HG03066 (cell line): Measurements from ENCODE around the gene CRIP2.

Source experiments
- ATAC-seq: cut with Tn5 transposase; IDR thresholded peaks from one replicate; pipeline ENCODE4 v1.9.1; 2021; ENCODE audit warnings: low read depth; ENCODE audit not compliant: unreplicated experiment

Gene CRIP2

DNA sequence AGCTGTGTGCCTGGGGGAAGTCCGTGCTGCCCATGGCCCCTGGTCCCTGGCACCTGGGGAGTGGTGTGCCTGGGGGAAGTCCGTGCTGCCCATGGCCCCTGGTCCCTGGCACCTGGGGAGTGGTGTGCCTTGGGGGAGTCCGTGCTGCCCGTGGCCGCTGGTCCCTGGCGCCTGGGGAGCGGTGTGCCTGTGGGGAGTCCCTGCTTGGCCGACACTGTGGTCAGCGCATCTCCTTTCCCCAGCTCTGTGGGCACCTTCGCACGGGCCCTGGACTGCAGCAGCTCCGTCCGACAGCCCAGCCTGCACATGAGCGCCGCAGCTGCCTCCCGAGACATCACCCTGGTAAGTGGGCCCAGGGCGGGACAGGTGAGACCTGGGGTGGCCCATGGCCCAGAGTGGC is 14.5 kb upstream of the CRIP2 start:
- ATAC-seq: no peak

DNA sequence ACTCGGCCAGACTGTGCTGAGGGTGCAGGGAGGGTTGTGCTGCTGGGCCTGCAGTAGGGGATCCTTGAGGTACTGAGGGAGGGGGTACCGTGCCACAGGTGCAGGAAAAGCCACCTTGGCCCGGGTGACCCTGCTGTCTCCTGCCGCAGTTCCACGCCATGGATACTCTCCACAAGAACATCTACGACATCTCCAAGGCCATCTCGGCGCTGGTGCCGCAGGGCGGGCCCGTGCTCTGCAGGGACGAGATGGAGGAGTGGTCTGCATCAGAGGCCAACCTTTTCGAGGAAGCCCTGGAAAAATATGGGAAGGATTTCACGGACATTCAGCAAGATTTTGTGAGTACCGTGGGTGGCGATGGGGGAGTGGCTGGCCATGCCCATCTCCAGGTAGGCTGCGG is 14.0 kb upstream of the CRIP2 start:
- ATAC-seq: no peak

DNA sequence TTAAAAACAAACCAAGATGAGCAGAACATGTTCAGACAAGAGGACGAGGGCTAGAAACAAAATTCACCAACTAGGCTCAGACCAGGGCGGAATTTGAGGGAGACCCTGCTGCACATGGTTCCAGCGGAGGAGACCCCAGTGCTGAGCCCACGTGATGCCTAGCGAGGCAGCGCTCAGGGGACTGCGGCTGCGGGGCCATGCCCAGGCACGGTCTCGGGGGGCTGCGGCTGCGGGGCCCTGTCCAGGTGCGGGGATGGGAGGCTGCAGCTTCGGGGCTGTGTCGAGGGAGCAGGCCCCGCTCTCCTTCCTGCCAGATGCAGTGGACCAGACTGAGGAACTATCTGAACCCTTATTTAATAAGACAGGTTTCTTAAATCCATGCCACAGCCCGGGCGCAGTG is 12.7 kb upstream of the CRIP2 start:
- ATAC-seq: no peak

DNA sequence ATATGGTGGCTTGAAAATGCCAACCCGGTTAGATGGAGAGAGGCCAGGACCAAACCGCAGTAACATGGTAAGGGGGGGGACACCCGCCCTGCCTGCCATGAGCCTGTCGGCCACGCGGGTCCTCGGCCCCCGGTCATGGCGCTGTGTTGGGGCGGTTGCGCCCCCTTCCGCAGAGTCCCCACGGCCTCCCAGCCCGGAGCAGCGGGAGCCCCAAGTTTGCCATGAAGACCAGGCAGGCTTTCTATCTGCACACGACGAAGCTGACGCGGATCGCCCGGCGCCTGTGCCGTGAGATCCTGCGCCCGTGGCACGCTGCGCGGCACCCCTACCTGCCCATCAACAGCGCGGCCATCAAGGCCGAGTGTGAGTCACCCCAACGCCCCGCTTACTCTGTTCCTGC is 10.1 kb upstream of the CRIP2 start:
- ATAC-seq: no peak

DNA sequence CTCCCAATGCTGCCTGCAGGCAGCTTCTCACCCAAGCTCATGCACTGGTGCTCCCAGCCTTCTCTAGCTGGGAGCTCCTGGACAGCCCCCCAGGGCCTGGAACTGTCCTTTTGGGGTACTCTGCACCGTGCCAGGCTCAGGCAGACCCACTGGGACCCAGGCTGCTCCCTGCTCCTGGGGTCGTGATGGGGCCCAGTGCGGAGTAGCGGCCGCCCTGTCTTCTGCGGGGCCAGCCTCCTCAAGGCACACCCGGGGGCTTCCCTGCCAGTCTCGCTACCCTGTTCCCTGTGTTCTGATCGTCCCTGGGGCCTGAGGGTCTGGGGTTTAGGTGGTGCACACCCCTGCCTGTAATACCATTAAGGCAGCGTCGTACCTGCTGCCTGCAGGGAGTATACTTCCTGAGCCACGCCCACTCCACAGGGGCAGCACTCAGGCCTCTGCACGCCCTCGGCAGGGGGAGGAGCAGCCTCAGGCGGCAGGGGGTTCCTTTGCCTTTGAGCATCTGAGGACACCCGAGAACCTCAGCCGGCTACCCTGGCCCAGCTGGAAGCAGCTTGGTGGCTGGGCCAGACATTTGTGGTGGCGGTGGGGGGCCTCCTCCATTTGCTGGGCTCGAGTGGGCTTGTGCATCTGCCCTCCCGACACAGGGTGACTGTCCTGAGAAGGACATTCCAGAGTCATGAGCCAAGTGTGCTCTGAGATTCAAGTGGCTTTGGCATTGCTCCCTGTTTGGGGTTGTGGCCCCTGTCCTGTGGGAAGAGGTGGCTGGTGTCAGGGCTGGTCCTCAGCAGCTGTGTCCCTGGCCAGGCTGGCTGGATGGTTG is 9.2 kb upstream of the CRIP2 start:
- no peak for ATAC-seq

DNA sequence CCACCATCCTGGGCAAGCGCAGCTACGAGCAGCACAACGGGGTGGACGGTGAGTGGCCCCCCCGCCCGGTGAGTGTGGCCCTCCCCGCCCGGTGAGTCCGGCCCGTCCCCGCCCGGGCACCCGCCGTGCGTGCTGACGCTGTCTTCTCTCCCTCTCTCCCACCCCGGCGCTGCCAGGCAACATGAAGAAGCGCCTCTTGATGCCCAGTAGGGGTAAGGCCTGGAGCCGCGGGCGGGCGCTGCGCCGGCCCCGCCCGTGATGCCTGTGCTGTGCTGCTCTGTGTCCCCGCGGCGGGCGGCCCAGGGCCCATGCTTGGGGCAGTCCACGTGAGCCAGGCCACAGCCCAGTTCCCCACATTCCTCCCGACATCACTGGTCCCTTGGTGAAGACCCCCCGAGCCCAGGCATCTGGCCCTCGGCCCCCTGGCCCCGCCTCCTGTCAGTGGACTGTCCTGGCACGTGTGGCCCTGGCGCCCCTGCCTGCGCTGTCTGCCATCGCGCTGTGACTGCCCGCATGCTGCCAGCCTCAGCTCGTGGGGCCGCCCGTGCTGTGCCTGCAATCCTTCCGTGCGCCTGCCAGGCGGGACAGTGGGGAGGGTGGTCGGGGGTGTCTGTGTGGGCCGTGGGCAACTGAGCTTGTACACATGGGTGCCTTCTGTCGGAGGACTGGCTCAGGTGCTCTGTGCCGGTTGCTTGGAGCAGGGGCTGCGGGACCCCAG is 7.9 kb upstream of the CRIP2 start:
- ATAC-seq: no peak

DNA sequence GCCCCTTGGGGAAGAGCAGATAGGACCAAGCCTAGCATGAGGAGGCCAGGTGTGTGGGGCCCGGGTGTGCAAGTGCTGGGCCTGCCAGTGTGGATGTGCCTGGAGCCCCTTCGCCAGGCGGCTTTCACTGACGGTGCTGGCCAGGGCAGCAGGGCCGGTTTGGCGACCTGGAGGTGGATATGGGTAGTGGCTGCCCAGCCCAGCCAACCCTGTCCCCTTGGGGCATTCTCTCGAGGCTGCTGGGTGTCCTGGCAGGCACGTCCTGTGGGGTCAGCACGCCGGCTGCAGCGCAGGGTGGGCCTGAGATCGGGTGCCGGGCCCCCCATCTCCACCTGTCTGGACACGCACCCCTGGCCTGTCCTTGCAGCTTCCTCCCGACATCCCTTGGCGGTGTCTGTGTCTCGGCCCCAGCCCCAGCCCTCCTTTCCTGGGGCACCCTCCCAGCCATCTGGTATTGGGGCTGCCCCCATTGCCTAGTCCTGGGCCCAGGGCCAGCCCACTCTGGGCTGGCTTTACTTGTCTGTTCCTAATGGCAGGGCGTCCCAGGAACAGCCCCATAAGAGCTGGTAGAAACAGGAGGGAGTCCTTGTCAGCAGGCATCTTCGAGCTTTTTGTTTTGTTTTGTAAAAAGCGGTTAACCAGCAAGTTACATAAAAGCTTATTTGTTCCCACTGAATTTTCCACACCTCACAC is 7.2 kb upstream of the CRIP2 start:
- ATAC-seq: no peak

DNA sequence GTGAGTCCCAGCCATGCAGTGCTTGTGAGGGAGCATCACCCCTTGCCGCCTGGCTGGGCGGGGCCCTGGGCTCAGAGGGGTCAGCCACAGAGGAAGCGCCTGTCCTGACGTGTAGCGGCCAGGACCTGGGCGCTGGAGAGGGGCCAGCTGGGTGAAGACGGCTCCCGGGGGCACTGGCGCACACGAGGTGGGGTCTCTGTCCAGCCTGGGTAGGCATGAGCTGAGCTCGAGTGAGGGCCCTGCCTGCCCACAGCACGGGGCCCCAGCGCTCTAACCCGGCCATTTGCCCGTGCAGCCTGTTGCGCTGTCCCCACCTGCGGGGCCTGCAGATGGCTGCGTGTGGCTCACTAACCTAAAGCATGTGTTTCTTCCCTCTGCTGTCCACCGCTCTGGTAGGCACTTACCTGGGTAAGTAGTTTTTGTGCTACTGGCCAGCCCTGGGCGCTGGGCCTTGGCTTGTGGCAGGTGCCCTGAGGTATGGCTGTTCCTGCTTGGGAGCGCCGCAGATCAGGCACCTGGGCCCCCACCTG is 6.6 kb upstream of the CRIP2 start:
- no peak for ATAC-seq

DNA sequence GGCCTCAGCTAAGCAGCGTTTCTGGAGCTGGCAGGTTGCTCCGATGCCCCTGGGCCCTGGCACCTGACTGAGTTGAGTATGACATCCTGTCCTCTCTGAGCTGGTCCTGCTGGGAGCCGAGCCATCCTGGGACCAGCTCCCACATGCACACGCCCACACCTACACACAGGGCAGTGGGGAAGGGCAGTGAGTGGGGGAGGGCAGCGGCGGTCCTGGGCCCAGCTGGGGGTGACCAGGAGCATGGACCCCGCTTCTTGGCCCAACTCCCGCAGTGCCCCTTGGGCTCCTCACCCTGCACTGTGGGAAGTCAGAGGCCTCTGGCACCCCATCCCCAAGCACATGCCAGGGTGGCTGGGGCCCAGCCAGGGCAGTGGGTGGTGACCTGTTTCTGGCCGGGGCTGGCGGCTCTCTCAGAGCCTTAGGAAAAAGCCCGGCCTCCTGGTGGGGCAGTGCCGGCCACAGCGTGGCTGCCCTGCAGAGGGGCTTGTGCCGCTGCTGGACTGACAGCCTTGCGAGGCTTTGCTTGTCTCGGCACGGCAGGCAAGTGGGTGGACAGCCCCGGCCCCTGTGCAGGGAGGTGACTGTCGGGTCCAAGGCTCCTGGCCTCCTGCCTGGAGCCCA is 5.9 kb upstream of the CRIP2 start:
- ATAC-seq: no peak

DNA sequence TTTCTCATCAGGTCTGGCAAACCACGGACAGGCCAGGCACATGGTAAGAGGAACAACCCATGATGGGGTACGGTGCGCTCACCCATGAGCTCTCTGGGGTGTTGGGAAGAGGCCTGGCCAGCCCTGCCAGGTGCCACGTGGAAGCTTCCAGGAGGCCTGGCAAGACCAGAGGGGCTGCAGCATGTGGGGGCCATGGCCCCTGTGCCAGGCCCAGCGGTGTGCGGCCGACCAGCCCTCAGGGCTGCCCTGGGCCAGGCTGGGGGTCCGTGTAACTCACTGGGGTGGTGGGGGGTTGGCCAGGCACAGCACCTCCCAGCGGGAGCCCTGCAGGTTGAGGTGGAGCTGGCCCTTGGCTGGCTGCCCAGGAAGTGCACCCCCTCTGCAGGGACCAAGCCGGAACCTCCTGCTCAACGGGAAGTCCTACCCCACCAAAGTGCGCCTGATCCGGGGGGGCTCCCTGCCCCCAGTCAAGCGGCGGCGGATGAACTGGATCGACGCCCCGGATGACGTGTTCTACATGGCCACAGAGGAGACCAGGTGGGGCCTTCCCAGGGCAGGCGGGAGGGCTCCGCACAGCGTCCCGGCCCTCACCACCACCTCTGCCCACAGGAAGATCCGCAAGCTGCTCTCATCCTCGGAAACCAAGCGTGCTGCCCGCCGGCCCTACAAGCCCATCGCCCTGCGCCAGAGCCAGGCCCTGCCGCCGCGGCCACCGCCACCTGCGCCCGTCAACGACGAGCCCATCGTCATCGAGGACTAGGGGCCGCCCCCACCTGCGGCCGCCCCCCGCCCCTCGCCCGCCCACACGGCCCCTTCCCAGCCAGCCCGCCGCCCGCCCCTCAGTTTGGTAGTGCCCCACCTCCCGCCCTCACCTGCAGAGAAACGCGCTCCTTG is 4.9 kb upstream of the CRIP2 start:
- no peak for ATAC-seq

DNA sequence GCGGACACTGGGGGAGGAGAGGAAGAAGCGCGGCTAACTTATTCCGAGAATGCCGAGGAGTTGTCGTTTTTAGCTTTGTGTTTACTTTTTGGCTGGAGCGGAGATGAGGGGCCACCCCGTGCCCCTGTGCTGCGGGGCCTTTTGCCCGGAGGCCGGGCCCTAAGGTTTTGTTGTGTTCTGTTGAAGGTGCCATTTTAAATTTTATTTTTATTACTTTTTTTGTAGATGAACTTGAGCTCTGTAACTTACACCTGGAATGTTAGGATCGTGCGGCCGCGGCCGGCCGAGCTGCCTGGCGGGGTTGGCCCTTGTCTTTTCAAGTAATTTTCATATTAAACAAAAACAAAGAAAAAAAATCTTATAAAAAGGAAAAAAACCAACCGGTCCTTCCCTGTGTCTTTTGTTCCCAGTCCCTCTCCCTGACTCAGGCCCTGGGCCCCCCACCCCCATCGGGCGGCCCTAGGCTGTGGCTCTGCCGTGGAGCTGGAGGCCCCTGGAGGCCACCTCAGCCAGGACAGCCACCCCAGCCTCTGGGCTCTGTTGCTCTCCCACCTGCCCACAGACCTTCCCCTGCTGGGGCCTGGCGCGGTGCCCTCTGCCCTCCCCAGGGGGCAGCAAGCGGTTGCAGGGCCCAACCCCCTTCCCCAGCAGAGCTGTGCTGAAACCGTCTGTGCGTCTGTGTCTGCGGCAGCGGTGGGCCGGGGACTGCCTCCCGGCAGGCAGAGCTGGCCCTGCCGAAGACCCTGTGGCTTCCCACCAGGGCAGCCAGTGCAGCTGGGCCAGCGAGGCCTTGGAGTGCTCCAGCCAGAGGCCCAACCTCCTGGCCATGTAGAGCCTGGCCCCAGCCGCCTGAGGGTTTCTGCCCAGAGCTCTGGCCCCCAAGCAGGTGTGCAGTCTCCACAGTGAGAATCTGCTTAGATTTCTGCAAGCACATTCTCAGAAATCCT is 4.0 kb upstream of the CRIP2 start:
- no peak for ATAC-seq

DNA sequence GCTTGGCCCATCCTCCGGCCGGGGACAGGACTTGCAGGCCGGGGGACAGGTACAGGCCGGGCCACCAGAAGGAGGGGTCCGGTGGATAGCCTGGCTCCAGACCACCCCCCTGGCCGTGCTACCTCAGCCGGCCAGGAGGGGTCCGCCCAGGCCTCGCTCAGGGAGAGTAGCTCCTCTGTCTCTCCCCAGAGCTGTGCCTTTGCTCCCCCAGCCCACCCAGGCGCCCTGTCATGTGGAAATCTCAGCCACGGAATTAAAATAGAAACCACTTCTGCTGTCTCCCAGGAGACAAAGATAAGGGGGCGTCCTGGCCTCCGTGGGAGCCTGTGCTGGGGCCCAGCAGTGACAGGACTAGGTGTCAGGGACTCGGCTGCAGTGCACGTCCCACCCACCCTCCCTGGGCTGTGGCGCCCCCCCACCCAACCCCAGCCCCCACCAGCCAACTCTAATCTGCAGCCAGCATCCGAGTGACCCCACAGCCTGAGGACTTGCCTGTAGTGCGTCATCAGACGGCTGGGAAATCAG is 3.3 kb upstream of the CRIP2 start:
- no peak for ATAC-seq

DNA sequence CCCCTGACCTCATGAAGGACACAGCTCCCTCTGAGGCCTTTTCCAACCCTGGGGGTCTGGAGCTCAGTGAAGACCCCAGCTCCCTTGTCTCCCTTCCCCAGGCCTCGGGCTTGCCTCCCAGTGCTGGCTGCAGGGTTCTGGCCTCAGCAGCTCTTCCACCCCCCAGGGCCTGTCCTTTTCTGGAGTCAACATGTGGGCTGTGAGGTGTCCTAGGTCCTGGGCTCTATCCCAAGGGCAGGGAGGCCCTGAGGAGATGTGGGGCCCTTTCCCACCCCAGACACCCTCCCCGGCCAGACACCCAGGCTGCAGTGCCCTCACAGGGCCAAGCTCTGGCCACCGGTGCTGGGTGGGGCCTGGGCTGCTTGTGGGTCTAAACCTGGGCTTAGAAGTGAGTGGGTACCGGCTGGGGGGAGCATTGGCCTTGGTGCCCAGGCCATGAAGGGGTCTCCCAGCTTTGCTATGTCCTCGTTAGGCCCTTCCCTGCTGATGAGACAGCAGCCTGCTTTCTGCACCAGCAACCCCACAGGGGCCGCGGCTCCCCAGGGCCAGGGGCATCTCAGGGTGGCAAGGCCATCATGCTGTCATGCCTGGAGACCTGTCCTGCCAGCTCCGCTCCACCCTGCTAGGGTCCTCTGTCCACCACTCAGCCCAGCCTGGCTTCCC is 2.7 kb upstream of the CRIP2 start:
- no peak for ATAC-seq

DNA sequence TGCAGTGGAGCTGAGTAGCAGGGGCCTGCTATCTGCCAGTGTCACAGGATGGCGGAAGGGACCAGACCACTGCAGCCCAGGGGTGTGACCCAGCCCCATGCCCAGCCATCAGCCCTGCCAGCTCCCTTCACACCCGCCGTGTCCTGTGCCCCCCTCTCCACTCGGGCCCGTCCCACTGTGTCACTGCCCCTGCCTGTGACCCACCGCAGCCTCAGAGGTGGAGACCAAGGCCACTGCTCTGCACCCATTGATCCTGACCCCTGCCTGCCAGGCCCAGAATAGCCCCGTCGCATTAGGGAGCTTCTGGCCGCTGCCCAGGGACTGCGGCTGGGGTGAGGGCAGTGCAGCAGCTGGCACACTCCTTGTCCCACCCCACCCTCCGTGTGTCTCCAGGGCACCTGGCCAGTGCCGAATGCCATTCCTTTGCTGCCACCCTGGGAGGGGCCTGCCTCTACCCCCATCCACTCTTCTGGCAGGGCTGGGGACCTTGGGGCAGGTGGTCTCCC is 2.1 kb upstream of the CRIP2 start:
- ATAC-seq: no peak

DNA sequence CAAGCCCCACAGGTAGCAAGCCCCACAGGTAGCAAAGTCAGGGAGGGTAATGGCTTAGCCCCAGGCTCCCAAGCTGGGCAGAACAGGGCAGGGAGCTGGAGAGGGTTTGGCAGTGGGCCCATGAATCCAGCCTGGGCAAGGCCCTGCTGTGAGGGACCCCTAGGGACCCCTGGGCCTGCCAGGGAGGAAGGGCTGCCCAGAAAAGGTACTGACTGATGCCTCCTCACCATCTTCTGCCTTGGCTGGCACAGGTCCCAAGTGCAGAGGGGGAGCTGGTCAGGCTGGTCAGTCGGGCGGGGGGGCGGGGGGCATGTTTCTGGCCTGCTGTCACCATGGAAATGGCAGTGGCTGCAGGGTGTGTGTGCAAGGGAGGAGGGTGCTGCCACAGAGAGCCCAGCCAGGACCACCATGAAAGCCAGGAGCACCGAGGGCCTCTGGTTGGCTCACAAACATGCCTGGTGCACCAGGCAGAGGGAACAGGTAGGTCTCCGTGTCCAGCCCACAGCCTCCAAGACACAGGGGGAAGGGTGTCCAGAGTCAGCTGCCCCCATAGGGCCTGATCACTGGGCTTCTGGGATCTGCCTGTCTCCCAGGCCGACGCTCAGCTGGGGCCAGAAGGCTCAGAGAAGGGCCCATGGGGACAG is 1.5 kb upstream of the CRIP2 start:
- ATAC-seq: no peak

DNA sequence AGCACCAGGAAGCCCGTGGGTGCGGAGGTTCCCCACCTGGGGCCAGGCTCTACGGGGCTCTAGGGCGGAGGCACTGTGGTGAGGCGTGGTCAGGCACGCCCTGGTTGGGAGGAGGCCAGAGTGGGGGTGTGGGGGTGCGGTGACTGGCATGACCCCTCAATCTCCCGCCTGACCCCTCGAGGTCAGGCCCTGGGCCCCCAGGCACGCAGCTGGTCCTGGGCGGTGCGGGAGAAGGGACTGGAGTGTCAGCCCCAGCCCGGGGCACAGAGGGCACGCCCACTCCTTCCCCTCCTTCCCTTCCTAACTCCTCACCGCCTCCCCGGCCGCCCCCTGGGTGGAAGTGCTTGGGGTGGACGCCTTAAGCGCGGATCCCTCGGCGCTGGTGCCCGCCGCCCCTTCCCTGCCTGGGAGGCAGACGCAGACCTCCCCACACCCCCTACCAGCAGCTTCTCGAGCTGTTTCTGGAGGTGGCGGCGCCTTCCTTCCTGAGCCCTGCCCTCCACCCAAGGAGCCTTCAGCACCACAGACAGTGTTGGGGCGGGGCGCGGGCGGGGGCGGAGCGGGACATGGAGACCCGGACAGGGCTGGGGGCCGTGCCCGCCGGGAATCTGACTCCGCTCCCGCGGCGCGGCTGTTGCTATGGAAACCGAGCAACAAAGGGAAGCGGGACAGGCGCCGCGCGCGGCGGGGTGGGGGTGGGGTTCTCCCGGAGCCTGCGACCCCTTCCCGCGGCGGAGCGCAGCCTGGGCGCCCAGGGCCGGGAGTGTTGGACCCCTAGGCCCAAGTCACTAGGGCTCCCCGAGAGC is 741 bp upstream of the CRIP2 start:
- ATAC-seq: no peak
